Adrenal gland (tissue), 12 donors: ENCODE results near the gene NDUFAF8. TPM values are rescaled to one million over a fixed set of nuclear protein-coding genes. Genes with fewer than 3 reads are reported as not detected.

ENCODE experiments used
- DNase-seq, 7 donors: peaks; one replicate each; pipeline ENCODE4 v3.0.0-alpha.2; 2019 to 2020
- H3K27ac ChIP-seq, 5 donors: fragments of 200-600 bp; sonication (generic) in 4 of 5; 1 replicate in 3 of 5; 2 replicates in 2 of 5; pipeline versions ENCODE4 v1.5.1 to v1.8.0; 2016 to 2020; ENCODE audit warnings: mild to moderate bottlenecking in 1 of 5
- H3K27me3 ChIP-seq: fragments of 200-600 bp; 2 replicates; pipeline ENCODE4 v1.8.0; 2021
- H3K36me3 ChIP-seq, 2 donors: fragments of 200-600 bp; replicated peaks in 1 of 2; 1 replicate in 1 of 2; 2 replicates in 1 of 2; pipeline versions ENCODE4 v1.5.1 to v1.8.0; 2018 to 2022
- H3K4me1 ChIP-seq, 2 donors: fragments of 200-600 bp; replicated peaks in 1 of 2; 1 replicate in 1 of 2; 2 replicates in 1 of 2; pipeline versions ENCODE4 v1.5.1 to v1.8.0; 2018 to 2021
- H3K4me3 ChIP-seq, 4 donors: fragments of 200-600 bp; sonication (generic) in 3 of 4; one replicate each; pipeline ENCODE4 v1.5.1; 2016 to 2018
- H3K9me3 ChIP-seq, 3 donors: fragments of 200-600 bp; sonication (generic) in 1 of 3; replicated peaks in 1 of 3; 1 replicate in 2 of 3; 2 replicates in 1 of 3; pipeline versions ENCODE4 v1.5.1 to v1.8.0; 2016 to 2021
- CTCF ChIP-seq, 6 experiments: fragments of 450-650 bp in 4 of 6; fragments of 200-600 bp in 2 of 6; sonication (generic) in 1 of 6; IDR thresholded peaks; 1 replicate in 5 of 6; 2 replicates in 1 of 6; pipeline versions ENCODE4 v1.5.1 to v1.8.0; 2016 to 2021; ENCODE audit warnings: antibody characterized with exemption in 6 of 6, mild to moderate bottlenecking in 2 of 6, moderate library complexity in 1 of 6
- POLR2A ChIP-seq, 2 donors: fragments of 450-650 bp; IDR thresholded peaks; one replicate each; pipeline ENCODE4 v1.6.1; 2017; ENCODE audit warnings: antibody characterized with exemption in 2 of 2, mild to moderate bottlenecking in 2 of 2, moderate library complexity in 1 of 2
- WGBS, 4 donors: extraction: QIAGEN DNeasy Blood & Tissue Kit in 2 of 4; methylation state at CpG; one replicate each; pipeline versions ENCODE4 v1.1.5 to v1.1.7; 2013 to 2017; 5-methylcytosine and 5-hydroxymethylcytosine counted together
- intact Hi-C, 2 donors: fragments of 100-400 bp; cut with DNase I; formaldehyde crosslinking; loops; one replicate each; pipeline versions ENCODE4 v1.14.1 to v1.15.0; 2022 to 2023
- polyA plus RNA-seq, 3 donors: library from polyadenylated mRNA; stranded (reverse); fragments of 200-250 nt in 2 of 3; fragments of 350-450 nt in 1 of 3; fragmentation: Illumina TruSeq in 1 of 3; extraction: RNeasy Lipid Tissue Mini Kit (QIAGEN cat#74804) in 1 of 3; gene quantifications; one replicate each; pipeline ENCODE4 v1.2.3, GENCODE V29; 2013 to 2014
- total RNA-seq, 9 donors: library from RNA; depleted of rRNA in 4 of 9; stranded (reverse); fragments of >200 nt in 4 of 9; fragments of 120-200 nt in 1 of 9; fragmentation: NEBNext Ultra II Directional in 1 of 9; extraction: Animal tissue kit (Norgen Biotek cat#: 25700) in 1 of 9; gene quantifications; one replicate each; pipeline versions ENCODE4 v1.1.0 to v1.2.4, GENCODE V29; 2013 to 2023
- donor health status: healthy with polysubstance abuse.
- donor health status: Bipolar disorder and iron deficiency.
- donor health status: DM: yes; HTN: yes; CAD: no.
- donor health status: DM: no; HTN: no; CAD: no.
- donor health status: DM: no; HTN: no; CAD: no.
- donor health status: DM: yes; HTN: yes; CAD: no.

NDUFAF8 gene
- total and polyA plus RNA-seq, 12 donors, result 25.3 to 106 (median 49.6) TPM

GRCh38 chr17:81286491-81287145, 47.5 kb downstream of the NDUFAF8 start:
- H3K9me3 ChIP-seq, result no peaks in the 10 kb centered on the region
- peaks cover 0 to 35% of the 10 kb centered on the region in 2 donors for H3K4me1 ChIP-seq
- H3K36me3 ChIP-seq, result peaks cover 0 to 44% of the 10 kb centered on the region in 2 donors
- 90 to 97% (median 93%) methylated on average over 14 to 23 of the region's 23 CpGs for WGBS, 4 donors
- H3K4me3 ChIP-seq, result no peak overlapping the region
- H3K27me3 ChIP-seq, result no peaks in the 10 kb centered on the region
- intact Hi-C loops, result no loop called here
- no peak for DNase-seq
- peak overlapping the region in 4 of 5 donors; percentile 40 to 81 (median 68) for H3K27ac ChIP-seq
- no peak for TF ChIP-seq CTCF (IDR thresholded peaks at IDR 0.05)
- TF ChIP-seq POLR2A (IDR thresholded peaks at IDR 0.05), result no peak

GRCh38 chr17:81287152-81287551, 48.0 kb downstream of the NDUFAF8 start:
- 87 to 97% (median 93%) methylated on average over 5 to 21 of the region's 21 CpGs for WGBS, 4 donors
- H3K36me3 ChIP-seq, result peaks cover 0 to 38% of the 10 kb centered on the region in 2 donors
- intact Hi-C loops, result no loop called here

GRCh38 chr17:81287741-81288430, 48.8 kb downstream of the NDUFAF8 start:
- DNase-seq, result no peak
- Histone ChIP-seq H3K27ac (peak overlapping the region in 1 of 5 donors; percentile 37), H3K27me3 (no peaks in the 10 kb centered on the region), H3K9me3 (no peaks in the 10 kb centered on the region), H3K4me3 (no peak overlapping the region), H3K4me1 (peaks cover 0 to 48% of the 10 kb centered on the region in 2 donors), H3K36me3 (peaks cover 0 to 31% of the 10 kb centered on the region in 2 donors)
- 73 to 83% (median 78%) methylated on average over 12 to 16 of the region's 16 CpGs for WGBS, 4 donors
- TF ChIP-seq POLR2A (IDR thresholded peaks at IDR 0.05) (no peak), CTCF (IDR thresholded peaks at IDR 0.05) (no peak)
- intact Hi-C loops, result no loop called here

More at GRCh38 chr17:81287152-81287551, 48.0 kb downstream of the NDUFAF8 start:
- no peak overlapping the region for H3K4me3 ChIP-seq
- peaks cover 0 to 41% of the 10 kb centered on the region in 2 donors for H3K4me1 ChIP-seq
- no peak for DNase-seq
- no peaks in the 10 kb centered on the region for H3K27me3 ChIP-seq
- no peaks in the 10 kb centered on the region for H3K9me3 ChIP-seq
- H3K27ac ChIP-seq, result no peak overlapping the region
- TF ChIP-seq CTCF (IDR thresholded peaks at IDR 0.05) (no peak), POLR2A (IDR thresholded peaks at IDR 0.05) (no peak)

GRCh38 chr17:81288715-81289114, 49.6 kb downstream of the NDUFAF8 start:
- WGBS, 4 donors, result 88 to 94% (median 92%) methylated on average over 7 to 8 of the region's 8 CpGs
- H3K4me1 ChIP-seq, result peaks cover 0 to 56% of the 10 kb centered on the region in 2 donors
- no peak overlapping the region for H3K4me3 ChIP-seq
- H3K9me3 ChIP-seq, result no peaks in the 10 kb centered on the region
- no peak for DNase-seq
- H3K36me3 ChIP-seq, result peaks cover 0 to 23% of the 10 kb centered on the region in 2 donors
- intact Hi-C loops, result no loop called here
- H3K27ac ChIP-seq, result no peak overlapping the region
- H3K27me3 ChIP-seq, result no peaks in the 10 kb centered on the region
- TF ChIP-seq CTCF (IDR thresholded peaks at IDR 0.05) (no peak), POLR2A (IDR thresholded peaks at IDR 0.05) (no peak)
